Measurements from ENCODE around the gene AP5S1.

DNA sequence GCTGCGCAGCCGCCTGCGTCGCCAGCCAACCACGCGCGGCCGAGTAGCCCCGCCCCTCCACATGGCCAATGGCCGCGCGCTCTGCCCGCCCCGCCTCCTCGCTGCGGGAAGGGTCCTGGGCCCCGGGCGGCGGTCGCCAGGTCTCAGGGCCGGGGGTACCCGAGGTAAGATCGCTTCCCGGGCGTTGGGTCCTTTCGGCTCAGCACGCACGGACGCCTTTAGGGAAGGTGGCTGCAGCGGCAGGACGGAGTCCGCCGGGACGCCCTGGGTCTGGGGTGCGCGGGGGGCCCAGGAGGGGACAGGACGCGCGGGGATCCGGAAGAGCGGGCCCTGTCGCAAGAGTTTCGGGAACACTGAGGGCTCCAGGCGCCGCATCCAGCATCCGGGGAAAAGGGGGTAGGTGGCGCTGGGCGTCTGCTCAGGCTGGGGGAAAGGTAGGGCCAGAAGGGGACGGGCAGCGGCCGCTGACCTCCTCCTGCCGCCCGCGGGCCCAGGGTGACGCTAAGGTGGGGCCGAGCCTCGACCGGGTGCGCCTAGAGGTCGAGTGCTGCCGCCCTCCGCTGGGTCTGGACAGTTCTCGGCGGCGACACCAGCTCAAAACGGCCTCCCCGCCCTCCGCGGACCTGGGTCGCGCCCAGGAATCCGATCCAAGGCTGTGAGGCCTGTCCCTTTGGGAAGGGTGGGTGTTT lies 26.5 kb downstream of the AP5S1 start, which contains the start of gene MAVS:
- TF ChIP-seq, protein P1, sequence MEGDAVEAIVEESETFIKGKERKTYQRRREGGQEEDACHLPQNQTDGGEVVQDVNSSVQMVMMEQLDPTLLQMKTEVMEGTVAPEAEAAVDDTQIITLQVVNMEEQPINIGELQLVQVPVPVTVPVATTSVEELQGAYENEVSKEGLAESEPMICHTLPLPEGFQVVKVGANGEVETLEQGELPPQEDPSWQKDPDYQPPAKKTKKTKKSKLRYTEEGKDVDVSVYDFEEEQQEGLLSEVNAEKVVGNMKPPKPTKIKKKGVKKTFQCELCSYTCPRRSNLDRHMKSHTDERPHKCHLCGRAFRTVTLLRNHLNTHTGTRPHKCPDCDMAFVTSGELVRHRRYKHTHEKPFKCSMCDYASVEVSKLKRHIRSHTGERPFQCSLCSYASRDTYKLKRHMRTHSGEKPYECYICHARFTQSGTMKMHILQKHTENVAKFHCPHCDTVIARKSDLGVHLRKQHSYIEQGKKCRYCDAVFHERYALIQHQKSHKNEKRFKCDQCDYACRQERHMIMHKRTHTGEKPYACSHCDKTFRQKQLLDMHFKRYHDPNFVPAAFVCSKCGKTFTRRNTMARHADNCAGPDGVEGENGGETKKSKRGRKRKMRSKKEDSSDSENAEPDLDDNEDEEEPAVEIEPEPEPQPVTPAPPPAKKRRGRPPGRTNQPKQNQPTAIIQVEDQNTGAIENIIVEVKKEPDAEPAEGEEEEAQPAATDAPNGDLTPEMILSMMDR (IDR thresholded peaks at IDR 0.05): no peak
- peak in 1 of 2 donors; percentile 54 for TF ChIP-seq POLR2A (IDR thresholded peaks at IDR 0.05)

All from adrenal gland (tissue), 5 donors.